ENCODE data around the gene TRANK1. TPM values are rescaled to one million over a fixed set of nuclear protein-coding genes. Genes with fewer than 3 reads are reported as not detected.

Gene TRANK1
- total RNA-seq, 1 donor from 2014 or later = 21.6 TPM

DNA sequence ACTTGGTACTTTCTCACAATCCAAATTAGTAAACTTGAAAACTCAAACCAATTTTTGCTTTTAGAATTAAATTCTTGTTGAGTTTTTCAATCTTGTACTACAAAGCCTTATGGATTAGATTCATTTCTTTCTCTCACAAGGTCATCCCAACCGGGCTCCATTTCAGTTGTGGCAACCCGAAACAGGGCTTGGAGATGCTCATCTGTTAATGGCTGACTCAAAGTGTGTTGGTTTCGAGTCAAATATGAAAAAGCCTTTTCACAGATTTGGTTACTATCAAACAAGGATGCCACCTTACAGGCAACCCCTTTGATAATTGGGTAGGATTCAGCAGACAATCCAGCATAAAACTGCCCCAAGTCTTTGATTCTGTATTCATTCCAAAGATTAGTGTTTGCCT, 46.3 kb upstream of the TRANK1 start:
- no peak for DNase-seq (ENCODE audit: low spot score)
- TF ChIP-seq, protein P1, sequence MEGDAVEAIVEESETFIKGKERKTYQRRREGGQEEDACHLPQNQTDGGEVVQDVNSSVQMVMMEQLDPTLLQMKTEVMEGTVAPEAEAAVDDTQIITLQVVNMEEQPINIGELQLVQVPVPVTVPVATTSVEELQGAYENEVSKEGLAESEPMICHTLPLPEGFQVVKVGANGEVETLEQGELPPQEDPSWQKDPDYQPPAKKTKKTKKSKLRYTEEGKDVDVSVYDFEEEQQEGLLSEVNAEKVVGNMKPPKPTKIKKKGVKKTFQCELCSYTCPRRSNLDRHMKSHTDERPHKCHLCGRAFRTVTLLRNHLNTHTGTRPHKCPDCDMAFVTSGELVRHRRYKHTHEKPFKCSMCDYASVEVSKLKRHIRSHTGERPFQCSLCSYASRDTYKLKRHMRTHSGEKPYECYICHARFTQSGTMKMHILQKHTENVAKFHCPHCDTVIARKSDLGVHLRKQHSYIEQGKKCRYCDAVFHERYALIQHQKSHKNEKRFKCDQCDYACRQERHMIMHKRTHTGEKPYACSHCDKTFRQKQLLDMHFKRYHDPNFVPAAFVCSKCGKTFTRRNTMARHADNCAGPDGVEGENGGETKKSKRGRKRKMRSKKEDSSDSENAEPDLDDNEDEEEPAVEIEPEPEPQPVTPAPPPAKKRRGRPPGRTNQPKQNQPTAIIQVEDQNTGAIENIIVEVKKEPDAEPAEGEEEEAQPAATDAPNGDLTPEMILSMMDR (IDR thresholded peaks at IDR 0.05) = no peak
- H3K27ac Mint-ChIP-seq (ENCODE audit: unreplicated experiment) = no peak overlapping the region
- no peak overlapping the region for H3K4me3 Mint-ChIP-seq (ENCODE audit: unreplicated experiment)
- peaks cover 41% of the 10 kb centered on the region for H3K4me1 Mint-ChIP-seq (ENCODE audit: low read depth)
- H3K27me3 Mint-ChIP-seq (ENCODE audit: low read depth) = no peaks in the 10 kb centered on the region
- H3K36me3 Mint-ChIP-seq (ENCODE audit: low read depth) = peaks cover 12% of the 10 kb centered on the region
- no peaks in the 10 kb centered on the region for H3K9me3 Mint-ChIP-seq (ENCODE audit: low read depth)

DNA sequence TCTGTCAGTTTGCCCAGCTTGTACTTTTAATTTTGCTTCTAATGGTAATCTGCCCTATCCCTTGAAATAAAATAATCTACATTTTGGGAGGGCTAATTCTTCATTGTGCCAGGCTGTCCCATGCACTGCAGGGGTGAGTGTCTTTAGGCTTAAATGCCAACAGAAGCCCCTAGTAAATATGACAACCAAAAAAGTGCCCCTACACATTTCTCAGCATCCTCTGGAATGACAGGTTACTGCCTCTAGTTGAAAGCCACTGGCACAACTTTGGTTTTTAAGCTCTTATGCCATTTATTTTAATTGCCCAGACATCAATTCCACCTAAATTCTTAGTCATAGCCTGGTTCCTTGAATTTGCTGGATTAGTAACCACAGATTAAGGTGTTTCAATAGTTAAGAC, 44.7 kb upstream of the TRANK1 start:
- Mint-ChIP-seq H3K4me1 (ENCODE audit: low read depth) (peaks cover 41% of the 10 kb centered on the region), H3K4me3 (ENCODE audit: unreplicated experiment) (no peak overlapping the region), H3K27ac (ENCODE audit: unreplicated experiment) (no peak overlapping the region), H3K36me3 (ENCODE audit: low read depth) (peaks cover 26% of the 10 kb centered on the region), H3K27me3 (ENCODE audit: low read depth) (no peaks in the 10 kb centered on the region), H3K9me3 (ENCODE audit: low read depth) (no peaks in the 10 kb centered on the region)
- TF ChIP-seq, protein P1 (IDR thresholded peaks at IDR 0.05) = no peak
- no peak for DNase-seq (ENCODE audit: low spot score)

DNA sequence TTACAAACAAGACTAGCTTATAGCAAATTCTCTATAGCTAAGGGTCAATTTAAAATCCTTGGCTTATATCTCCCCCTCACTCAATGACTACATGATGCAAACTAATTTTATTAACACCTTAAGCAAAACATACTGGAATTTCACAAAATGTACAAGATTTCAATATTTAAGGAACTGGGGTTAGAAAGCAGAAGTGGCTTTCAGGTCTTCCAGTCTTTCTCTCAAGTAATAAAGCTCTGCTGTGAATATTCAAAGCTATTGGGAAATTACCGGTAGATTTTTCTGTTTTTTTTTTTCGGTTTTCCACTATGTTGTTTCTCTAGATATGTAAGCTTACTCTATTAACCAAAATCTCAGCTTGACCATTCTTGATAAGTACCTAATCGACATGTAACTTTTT, 44.2 kb upstream of the TRANK1 start:
- TF ChIP-seq, protein P1 (IDR thresholded peaks at IDR 0.05) = no peak
- no peak overlapping the region for H3K27ac Mint-ChIP-seq (ENCODE audit: unreplicated experiment)
- no peaks in the 10 kb centered on the region for H3K27me3 Mint-ChIP-seq (ENCODE audit: low read depth)
- H3K4me1 Mint-ChIP-seq (ENCODE audit: low read depth) = peaks cover 41% of the 10 kb centered on the region
- H3K4me3 Mint-ChIP-seq (ENCODE audit: unreplicated experiment) = no peak overlapping the region
- peaks cover 31% of the 10 kb centered on the region for H3K36me3 Mint-ChIP-seq (ENCODE audit: low read depth)
- H3K9me3 Mint-ChIP-seq (ENCODE audit: low read depth) = no peaks in the 10 kb centered on the region
- DNase-seq (ENCODE audit: low spot score) = no peak

DNA sequence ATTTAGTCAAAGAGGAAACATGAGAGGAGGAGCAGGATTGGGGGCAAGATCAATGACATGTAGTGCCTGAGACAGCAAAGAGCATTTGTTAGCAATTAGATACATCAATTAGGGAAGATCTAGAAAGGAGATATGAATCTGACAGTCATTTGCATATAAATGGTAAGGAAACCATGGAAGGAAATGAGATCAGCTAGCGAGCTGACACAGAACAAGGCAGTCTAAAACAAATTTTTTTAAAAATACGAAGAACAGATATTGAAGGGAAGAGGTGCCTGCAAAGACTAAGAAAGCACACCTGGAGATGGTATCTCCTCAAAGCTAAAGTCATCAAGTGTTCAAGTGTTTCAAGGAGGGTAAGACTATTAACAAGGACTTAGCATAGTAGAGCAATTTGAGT, 43.5 kb upstream of the TRANK1 start:
- H3K27me3 Mint-ChIP-seq (ENCODE audit: low read depth) = no peaks in the 10 kb centered on the region
- DNase-seq (ENCODE audit: low spot score) = no peak
- H3K27ac Mint-ChIP-seq (ENCODE audit: unreplicated experiment) = no peak overlapping the region
- H3K4me1 Mint-ChIP-seq (ENCODE audit: low read depth) = peaks cover 41% of the 10 kb centered on the region
- no peak overlapping the region for H3K4me3 Mint-ChIP-seq (ENCODE audit: unreplicated experiment)
- TF ChIP-seq, protein P1 (IDR thresholded peaks at IDR 0.05) = no peak
- no peaks in the 10 kb centered on the region for H3K9me3 Mint-ChIP-seq (ENCODE audit: low read depth)
- peaks cover 35% of the 10 kb centered on the region for H3K36me3 Mint-ChIP-seq (ENCODE audit: low read depth)

DNA sequence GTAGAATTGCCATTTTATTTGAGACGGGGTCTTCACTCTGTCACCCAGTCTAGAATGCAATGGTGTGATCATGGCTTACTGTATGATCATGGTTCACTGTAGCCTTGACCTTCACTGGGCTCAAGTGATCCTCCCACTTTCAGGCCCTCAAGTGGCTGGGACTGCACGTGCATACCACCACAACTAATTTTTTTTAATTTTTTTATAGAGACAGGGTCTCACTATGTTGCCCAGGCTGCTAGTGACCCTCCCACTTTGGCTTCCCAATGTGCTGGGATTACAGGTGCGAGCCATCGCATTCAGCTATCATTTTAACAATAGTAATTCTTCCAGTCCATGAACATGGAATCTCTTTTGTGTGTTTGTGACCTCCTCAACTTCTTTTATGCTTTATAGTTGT, 36.2 kb upstream of the TRANK1 start:
- no peak for DNase-seq (ENCODE audit: low spot score)
- no peak overlapping the region for H3K4me3 Mint-ChIP-seq (ENCODE audit: unreplicated experiment)
- TF ChIP-seq, protein P1 (IDR thresholded peaks at IDR 0.05) = no peak
- peaks cover 31% of the 10 kb centered on the region for H3K36me3 Mint-ChIP-seq (ENCODE audit: low read depth)
- H3K27me3 Mint-ChIP-seq (ENCODE audit: low read depth) = no peaks in the 10 kb centered on the region
- H3K4me1 Mint-ChIP-seq (ENCODE audit: low read depth) = no peaks in the 10 kb centered on the region
- no peak overlapping the region for H3K27ac Mint-ChIP-seq (ENCODE audit: unreplicated experiment)
- H3K9me3 Mint-ChIP-seq (ENCODE audit: low read depth) = peaks cover 21% of the 10 kb centered on the region
